GM12878 (cell line): ENCODE measurements around the gene TMPRSS12. TPM values are rescaled to one million over a fixed set of nuclear protein-coding genes. Genes with fewer than 3 reads are reported as not detected.

Experiments used
- ATAC-seq: fragments of 200-7000 bp; cut with Tn5 transposase; 3 replicates; pipeline ENCODE4 v1.9.1; 2020; ENCODE audit warnings: mild to moderate bottlenecking, moderate library complexity
- BruUV-seq: library from RNA; stranded (reverse); fragments of 400-500 nt; replicated peaks from 2 replicates; lab custom pipeline; 2021; lab: Mats Ljungman, UMichigan
- CTCF ChIA-PET: fragments of 300-600 bp; sonication (Branson Sonifier 250); formaldehyde crosslinking; extraction: SDS; loops from one replicate; lab custom pipeline; 2021; ENCODE audit warnings: inconsistent platforms; lab: Yijun Ruan, JAX
- POLR2A ChIA-PET: fragments of 350-600 bp; formaldehyde crosslinking; extraction: SDS; loops from one replicate; lab custom pipeline; 2021; ENCODE audit warnings: inconsistent platforms; lab: Charles Lee
- RAD21 ChIA-PET: fragments of 300-600 bp; sonication (Branson Sonifier 250); formaldehyde crosslinking; loops from one replicate; lab custom pipeline; 2023; ENCODE audit warnings: antibody characterized with exemption; ENCODE audit not compliant: unreplicated experiment; lab: Charles Lee
- SMC1A ChIA-PET: fragments of 300-600 bp; sonication (Branson Sonifier 250); formaldehyde crosslinking; loops from one replicate; lab custom pipeline; 2023; ENCODE audit not compliant: unreplicated experiment, uncharacterized antibody; lab: Charles Lee
- DNase-seq: peaks from one replicate; pipeline ENCODE4 v3.0.0-alpha.2; 2011; ENCODE audit warnings: low read depth, low spot score
- FAIRE-seq: peaks from 3 replicates; lab custom pipeline; 2011; peaks lifted over from hg19 to GRCh38; lab: Jason Lieb, UNC
- H2AFZ ChIP-seq: 2 replicates; pipeline ENCODE4 v1.6.0; 2011; ENCODE audit warnings: low read depth, low read length, control low read depth; ENCODE audit not compliant: control insufficient read depth
- H3K27ac ChIP-seq: 2 replicates; pipeline ENCODE4 v1.5.1; 2011; ENCODE audit warnings: control low read depth; ENCODE audit not compliant: control insufficient read depth, insufficient read depth
- H3K27me3 ChIP-seq, 2 experiments: replicated peaks in 1 of 2; 2 replicates each; pipeline versions ENCODE4 v1.6.0 to v1.6.1; 2011; ENCODE audit warnings: low read length in 1 of 2; ENCODE audit not compliant: control insufficient read depth in 2 of 2, insufficient read depth in 2 of 2
- H3K36me3 ChIP-seq, 2 experiments: 2 replicates each; pipeline ENCODE4 v1.5.1; 2011; ENCODE audit warnings: low read length in 1 of 2; ENCODE audit not compliant: control insufficient read depth in 2 of 2, insufficient read depth in 2 of 2
- H3K4me1 ChIP-seq: 2 replicates; pipeline ENCODE4 v1.6.1; 2011; ENCODE audit warnings: mild to moderate bottlenecking, low read length, moderate library complexity, mixed read lengths; ENCODE audit not compliant: control insufficient read depth, insufficient read depth
- H3K4me2 ChIP-seq: 2 replicates; pipeline ENCODE4 v1.6.0; 2011; ENCODE audit warnings: control low read depth; ENCODE audit not compliant: control insufficient read depth, insufficient read depth
- H3K4me3 ChIP-seq: fragments of 200-600 bp; sonication (generic); 2 replicates; pipeline ENCODE4 v1.5.1; 2016
- H3K79me2 ChIP-seq: 2 replicates; pipeline ENCODE4 v1.6.0; 2011; ENCODE audit warnings: low read length; ENCODE audit not compliant: control insufficient read depth, insufficient read depth
- H3K9ac ChIP-seq: 2 replicates; pipeline ENCODE4 v1.8.0; 2011; ENCODE audit warnings: low read length, control low read depth, mixed read lengths; ENCODE audit not compliant: control insufficient read depth, insufficient read depth
- H3K9me3 ChIP-seq: replicated peaks from 3 replicates; pipeline ENCODE4 v1.5.1; 2011; ENCODE audit warnings: mild to moderate bottlenecking, low read length; ENCODE audit not compliant: control insufficient read depth, insufficient read depth
- H4K20me1 ChIP-seq: 2 replicates; pipeline ENCODE4 v1.6.0; 2011; ENCODE audit not compliant: control insufficient read depth, insufficient read depth
- ATF2 ChIP-seq: IDR thresholded peaks from 2 replicates; pipeline ENCODE4 v1.6.1; 2012; ENCODE audit warnings: low read length, inconsistent platforms
- BCLAF1 ChIP-seq: fragments of 450-650 bp; IDR thresholded peaks from 2 replicates; pipeline ENCODE4 v1.6.1; 2017; ENCODE audit warnings: antibody characterized with exemption, mild to moderate bottlenecking, moderate library complexity
- CBX5 ChIP-seq: sonication (generic); IDR thresholded peaks from 2 replicates; pipeline ENCODE4 v1.6.1; 2016; ENCODE audit warnings: low read depth, moderate library complexity, mild to moderate bottlenecking, inconsistent platforms
- CEBPB ChIP-seq, 2 experiments: fragments of 150-350 bp in 1 of 2; IDR thresholded peaks; 2 replicates each; pipeline ENCODE4 v1.6.1; 2012 to 2014; ENCODE audit warnings: low read depth in 2 of 2, low read length in 2 of 2, borderline replicate concordance in 1 of 2, inconsistent platforms in 1 of 2
- CREB1 ChIP-seq: IDR thresholded peaks from 2 replicates; pipeline ENCODE4 v1.6.1; 2012; ENCODE audit warnings: low read depth, mild to moderate bottlenecking, inconsistent platforms
- CTCF ChIP-seq, 3 experiments: IDR thresholded peaks in 2 of 3; conservative IDR thresholded peaks in 1 of 3; 2 replicates each; pipeline ENCODE4 v1.5.1; 2011; ENCODE audit warnings: low read depth in 3 of 3, low read length in 3 of 3, mild to moderate bottlenecking in 3 of 3, control low read depth in 2 of 3, moderate library complexity in 2 of 3, inconsistent platforms in 1 of 3, mixed read lengths in 1 of 3; ENCODE audit not compliant: control insufficient read depth in 2 of 3, insufficient read depth in 1 of 3; ENCODE audit errors: extremely low read depth in 1 of 3
- EGR1 ChIP-seq, 2 experiments: IDR thresholded peaks; 1 replicate in 1 of 2; 2 replicates in 1 of 2; pipeline ENCODE4 v1.6.1; 2011 to 2012; ENCODE audit warnings: low read depth in 2 of 2, low read length in 2 of 2, borderline replicate concordance in 1 of 2, mild to moderate bottlenecking in 1 of 2, moderate library complexity in 1 of 2
- HDAC2 ChIP-seq: fragments of 200-600 bp; sonication (generic); IDR thresholded peaks from 2 replicates; pipeline ENCODE4 v1.6.1; 2017
- NBN ChIP-seq: fragments of 450-650 bp; IDR thresholded peaks from 2 replicates; pipeline ENCODE4 v1.6.1; 2016
- NFYA ChIP-seq: IDR thresholded peaks from 2 replicates; pipeline ENCODE4 v1.6.1; 2011; ENCODE audit warnings: low read depth, mild to moderate bottlenecking, low read length, improper control_type of control experiment, borderline replicate concordance
- RUNX3 ChIP-seq: IDR thresholded peaks from 2 replicates; pipeline ENCODE4 v1.6.1; 2012; ENCODE audit warnings: low read length, inconsistent platforms
- SKIL ChIP-seq: fragments of 450-650 bp; IDR thresholded peaks from 2 replicates; pipeline ENCODE4 v1.6.1; 2017; ENCODE audit warnings: mild to moderate bottlenecking, low read depth, inconsistent platforms; ENCODE audit not compliant: poor library complexity, severe bottlenecking
- ZNF384 ChIP-seq: IDR thresholded peaks from 2 replicates; pipeline ENCODE4 v1.6.1; 2012; ENCODE audit warnings: low read depth, mild to moderate bottlenecking, low read length, improper control_type of control experiment, borderline replicate concordance
- WGBS: methylation state at CpG from one replicate; pipeline ENCODE4 v1.1.6; 2016; ENCODE audit warnings: low lambda C conversion rate; ENCODE audit not compliant: insufficient replicate concordance, insufficient coverage; ENCODE audit errors: missing lambda C conversion rate; 5-methylcytosine and 5-hydroxymethylcytosine counted together
- in situ Hi-C: fragments of 300-500 bp; cut with MboI; formaldehyde crosslinking; loops from 9 replicates; pipeline ENCODE4 v1.14.3; 2018; ENCODE audit warnings: mixed read lengths
- intact Hi-C: fragments of 100-400 bp; cut with micrococcal nuclease; formaldehyde crosslinking; loops from one replicate; pipeline ENCODE4 v1.14.2; 2022; ENCODE audit not compliant: unreplicated experiment
- polyA plus RNA-seq, 11 experiments: library from polyadenylated mRNA; depleted of rRNA in 4 of 11; unstranded in 6 of 11; stranded (reverse) in 5 of 11; fragments of >200 nt; fragmentation: Nextera tagmentation in 4 of 11; fragmentation: Illumina TruSeq in 1 of 11; extraction: Ambion mirVana in 4 of 11; extraction: Trizol in 1 of 11; gene quantifications; 1 replicate in 1 of 11; 2 replicates in 10 of 11; pipeline versions ENCODE4 v1.2.1 to v1.2.3, GENCODE V29; 2011 to 2016; ENCODE audit warnings: inconsistent platforms in 2 of 11, missing spikeins in 2 of 11, low read depth in 1 of 11
- total RNA-seq, 4 experiments: library from RNA; depleted of rRNA in 3 of 4; stranded (reverse); fragments of >200 nt in 3 of 4; fragmentation: Illumina TruSeq in 1 of 4; extraction: Trizol in 1 of 4; gene quantifications; 2 replicates each; pipeline versions ENCODE4 v1.2.1 to v1.2.3, GENCODE V29; 2013 to 2021

TMPRSS12 gene
- total and polyA plus RNA-seq, 10 of the 15 experiments (the other 5 are each of a cell fraction or from before 2014, with no cell fraction given), result not detected

GRCh38 chr12:50824914-50825313 lies 17.8 kb upstream of the TMPRSS12 start (continued):
- TF ChIP-seq BCLAF1, result no peak
- no peak for TF ChIP-seq RUNX3
- no peak for TF ChIP-seq NFYA
- no peak for TF ChIP-seq CBX5
- TF ChIP-seq EGR1 (IDR thresholded peaks at IDR 0.05; ENCODE audit: borderline replicate concordance in 1 of 2, low read depth in 2 of 2, low read length in 2 of 2), result no peak
- TF ChIP-seq HDAC2, result no peak

- FAIRE-seq (peak; percentile 38), ATAC-seq (peak; percentile 82), DNase-seq (no peak)
- Histone ChIP-seq H3K27ac (no peak overlapping the region), H3K4me1 (no peaks in the 10 kb centered on the region), H3K9ac (no peak overlapping the region), H3K9me3 (no peaks in the 10 kb centered on the region), H4K20me1 (no peaks in the 10 kb centered on the region), H2AFZ (no peak overlapping the region; the same call in 1 of the 2 replicates), H3K79me2 (no peaks in the 10 kb centered on the region), H3K27me3 (no peaks in the 10 kb centered on the region), H3K4me3 (no peak overlapping the region), H3K4me2 (no peak overlapping the region), H3K36me3 (no peaks in the 10 kb centered on the region)
- CTCF ChIA-PET, result interaction anchor here (0.6 to 5.6 kb wide), 36 partner anchors 7 to 989 kb away, joined by 3 to 149 read pairs (median 4); partner anchors contain the start of genes DIP2B and SLC11A2
- SMC1A ChIA-PET, result interaction anchor here (0.6 to 7.3 kb wide), 16 partner anchors 10 to 518 kb away, joined by 3 to 129 read pairs (median 5); partner anchors contain the start of gene SLC11A2
- POLR2A ChIA-PET, result interaction anchor here (0.6 to 1.1 kb wide), 6 partner anchors 145 to 774 kb away, joined by 3 read pairs; partner anchors contain the start of gene SLC11A2
- no TSS peak for BruUV-seq
- WGBS, result 2% methylated on average over 2 of the region's 2 CpGs
- RAD21 ChIA-PET, result interaction anchor here (0.7 to 5.7 kb wide), 17 partner anchors 13 to 1493 kb away, joined by 3 to 114 read pairs (median 4); partner anchors contain the start of genes DIP2B, POU6F1 and SLC11A2
- intact Hi-C loops, result loop anchor here (1.0 to 10.0 kb wide), 5 partner anchors 60 to 516 kb away; partner anchors contain the start of gene SLC11A2
- in situ Hi-C loops, result loop anchor here (5.0 kb wide), 1 partner anchor 167 kb away; no protein-coding TSS in a partner anchor
- peak in 2 of 3 experiments; percentile 30 to 53; a peak in 3 of 6 replicates for TF ChIP-seq CTCF (IDR thresholded peaks at IDR 0.05 in 2 of 3, conservative IDR thresholded peaks at IDR 0.05 in 1 of 3; ENCODE audit: control insufficient read depth in 2 of 3, extremely low read depth in 1 of 3, insufficient read depth in 1 of 3, low read depth in 3 of 3, low read length in 3 of 3)
- 0 out of 2 replicates have a peak, but pooled peaks have one; percentile 23 for TF ChIP-seq NBN
- 0 out of 4 replicates have a peak, but pooled peaks of 1 of the 2 experiments have one; percentile 34 for TF ChIP-seq CEBPB (IDR thresholded peaks at IDR 0.05; ENCODE audit: borderline replicate concordance in 1 of 2, low read depth in 2 of 2, low read length in 2 of 2)
- peak; percentile 19 for TF ChIP-seq SKIL
- peak; percentile 74 for TF ChIP-seq CREB1
- peak; percentile 52 for TF ChIP-seq ZNF384
- TF ChIP-seq ATF2, result peak; percentile 66; the same call in 1 of the 2 replicates
Measured at GRCh38 chr12:50825372-50825838, 17.3 kb upstream of the TMPRSS12 start.
